Fibroblast of lung (primary cell): ENCODE data around the gene ERFL. TPM values are rescaled to one million over a fixed set of nuclear protein-coding genes. Genes with fewer than 3 reads are reported as not detected.

Experiments used
- DNase-seq, 2 donors: peaks; one replicate each; pipeline versions ENCODE4 v3.0.0 to v3.0.0-alpha.2; 2010; ENCODE audit warnings: low read depth in 2 of 2
- H2AFZ ChIP-seq: 2 replicates; pipeline ENCODE4 v1.5.1; 2012; ENCODE audit warnings: low read length, control low read depth, inconsistent platforms
- H3K27ac ChIP-seq: 2 replicates; pipeline ENCODE4 v1.5.1; 2011; ENCODE audit warnings: low read length, control low read depth; ENCODE audit not compliant: insufficient read depth
- H3K27me3 ChIP-seq: 2 replicates; pipeline ENCODE4 v1.5.1; 2011; ENCODE audit warnings: mild to moderate bottlenecking, low read length; ENCODE audit not compliant: control insufficient read depth, insufficient read depth
- H3K36me3 ChIP-seq: 2 replicates; pipeline ENCODE4 v1.5.1; 2011; ENCODE audit warnings: low read length; ENCODE audit not compliant: control insufficient read depth, insufficient read depth
- H3K4me1 ChIP-seq: 2 replicates; pipeline ENCODE4 v1.5.1; 2011; ENCODE audit warnings: low read length; ENCODE audit not compliant: control insufficient read depth, insufficient read depth; ENCODE audit errors: extremely low read depth
- H3K4me2 ChIP-seq: 2 replicates; pipeline ENCODE4 v1.5.1; 2011; ENCODE audit warnings: low read length, control low read depth; ENCODE audit not compliant: insufficient read depth; ENCODE audit errors: extremely low read depth
- H3K4me3 ChIP-seq, 4 experiments: fragments of 200-600 bp in 1 of 4; sonication (generic) in 1 of 4; replicated peaks in 1 of 4; 2 replicates each; pipeline ENCODE4 v1.5.1; 2011 to 2016; ENCODE audit warnings: low read length in 4 of 4, low read depth in 3 of 4, mild to moderate bottlenecking in 3 of 4, control low read depth in 2 of 4, inconsistent platforms in 1 of 4, mixed read lengths in 1 of 4; ENCODE audit not compliant: insufficient read depth in 1 of 4; ENCODE audit errors: control extremely low read depth in 1 of 4
- H3K79me2 ChIP-seq: 2 replicates; pipeline ENCODE4 v1.5.1; 2012; ENCODE audit warnings: mild to moderate bottlenecking, low read length, inconsistent platforms; ENCODE audit not compliant: control insufficient read depth, insufficient read depth
- H3K9ac ChIP-seq: 2 replicates; pipeline ENCODE4 v1.5.1; 2011; ENCODE audit warnings: mild to moderate bottlenecking, low read length, control low read depth; ENCODE audit not compliant: insufficient read depth
- H3K9me3 ChIP-seq: 2 replicates; pipeline ENCODE4 v1.5.1; 2012; ENCODE audit warnings: low read depth, low read length; ENCODE audit not compliant: control insufficient read depth, insufficient read depth
- H4K20me1 ChIP-seq: 2 replicates; pipeline ENCODE4 v1.5.1; 2011; ENCODE audit warnings: low read length; ENCODE audit not compliant: control insufficient read depth, insufficient read depth; ENCODE audit errors: extremely low read depth
- EZH2 ChIP-seq: IDR thresholded peaks from 2 replicates; pipeline ENCODE4 v1.5.1; 2012; ENCODE audit warnings: low read length, control low read depth, mild to moderate bottlenecking; ENCODE audit errors: missing control alignments
- polyA plus RNA-seq, 2 donors: library from polyadenylated mRNA; depleted of rRNA in 1 of 2; stranded (reverse) in 1 of 2; unstranded in 1 of 2; fragments of >200 nt; gene quantifications; 2 replicates each; pipeline ENCODE4 v1.2.1, GENCODE V29; 2011 to 2012; ENCODE audit warnings: missing spikeins in 1 of 2
- total RNA-seq: library from RNA; depleted of rRNA; stranded (reverse); fragments of >200 nt; gene quantifications from 2 replicates; pipeline ENCODE4 v1.2.1, GENCODE V29; 2014
- TF ChIP-seq, protein P1 (sequence below), 2 donors: IDR thresholded peaks in 1 of 2; conservative IDR thresholded peaks in 1 of 2; 1 replicate in 1 of 2; 2 replicates in 1 of 2; pipeline ENCODE4 v1.5.1; 2011 to 2012; ENCODE audit warnings: low read length in 2 of 2, control low read depth in 1 of 2, inconsistent platforms in 1 of 2, low read depth in 1 of 2, mild to moderate bottlenecking in 1 of 2

The ERFL gene
- total and polyA plus RNA-seq, 2 donors (not counting 1 experiment from before 2014, with no cell fraction given), result under 0.01 to 0.03 TPM

DNA sequence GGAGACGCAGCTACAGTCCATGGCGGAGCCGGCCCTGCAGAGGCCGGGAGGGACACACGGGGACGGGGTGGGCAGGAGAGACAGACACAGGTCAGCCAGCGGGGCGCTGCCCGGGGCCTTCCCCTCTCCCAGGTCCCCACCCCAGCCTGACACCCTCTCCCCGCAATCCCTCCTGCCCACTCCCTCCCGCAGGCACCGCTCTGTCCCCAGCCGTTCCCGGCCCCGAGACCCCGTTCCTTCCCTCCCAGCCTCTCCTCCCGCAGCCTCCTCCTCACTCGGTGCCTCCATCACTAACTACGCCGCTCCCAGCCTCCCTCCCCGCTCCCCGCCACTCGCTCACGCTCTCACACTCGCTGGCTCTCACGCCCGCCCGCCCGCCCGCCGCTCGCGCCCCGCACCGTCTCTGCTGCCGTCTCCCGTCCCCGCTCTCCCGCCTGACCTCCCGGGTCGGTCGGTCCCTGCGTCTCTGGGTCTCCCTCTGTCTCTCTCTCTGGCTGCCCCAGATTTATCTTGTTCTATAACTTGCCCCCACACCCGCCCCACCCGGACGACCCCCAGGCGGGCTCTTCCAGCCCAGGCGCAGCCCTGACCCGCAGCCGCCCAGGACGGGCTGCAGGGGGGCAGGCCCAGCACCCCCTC lies 15.2 kb downstream of the ERFL start:
- peaks cover 54% of the 10 kb centered on the region for H3K27me3 ChIP-seq

DNA sequence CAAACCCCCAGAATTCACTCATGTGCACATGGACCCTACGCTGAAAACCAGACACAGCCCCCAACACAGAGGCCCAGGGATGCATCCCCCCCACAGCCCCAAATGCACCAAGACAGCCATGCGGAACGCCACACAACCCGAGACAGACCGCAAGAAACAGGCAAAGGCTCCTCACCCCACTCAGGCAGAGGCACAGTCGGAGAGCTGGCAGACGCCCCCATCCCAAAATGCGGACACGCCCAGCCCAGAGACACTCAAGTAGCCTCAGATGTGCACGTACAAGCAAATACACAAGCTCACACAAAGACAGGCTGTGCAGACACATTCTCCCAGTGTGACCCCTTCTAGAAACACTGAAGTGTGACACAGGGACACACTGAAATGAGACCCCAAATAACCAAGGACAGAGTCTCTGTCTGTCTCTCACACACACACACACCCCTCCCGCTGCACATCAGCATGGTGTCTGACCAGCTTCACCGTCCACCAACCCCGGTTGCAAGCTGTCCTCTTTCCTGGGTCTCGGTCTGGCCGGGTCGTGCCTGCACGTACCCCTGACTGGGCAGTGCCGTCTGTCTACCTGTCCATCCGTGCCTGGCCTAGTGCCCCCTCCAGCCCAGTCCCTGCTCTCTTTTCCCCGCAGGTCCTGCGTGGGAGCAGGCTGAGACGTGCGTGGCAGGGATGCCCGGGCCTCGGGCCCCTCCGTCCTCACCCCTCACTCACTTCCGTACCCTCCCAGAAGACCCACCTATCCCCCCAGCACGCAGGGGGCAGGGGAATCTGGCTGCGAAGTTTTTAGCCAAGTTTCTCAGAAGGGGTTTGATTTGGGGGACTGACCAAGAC lies 16.1 kb downstream of the ERFL start:
- peaks cover 50% of the 10 kb centered on the region for H3K27me3 ChIP-seq
- H3K79me2 ChIP-seq, result no peaks in the 10 kb centered on the region
- no peak overlapping the region for H2AFZ ChIP-seq
- no peaks in the 10 kb centered on the region for H4K20me1 ChIP-seq
- H3K27ac ChIP-seq, result no peak overlapping the region
- H3K36me3 ChIP-seq, result no peaks in the 10 kb centered on the region
- no peak overlapping the region for H3K9ac ChIP-seq
- H3K9me3 ChIP-seq, result no peaks in the 10 kb centered on the region
- TF ChIP-seq, protein P1, sequence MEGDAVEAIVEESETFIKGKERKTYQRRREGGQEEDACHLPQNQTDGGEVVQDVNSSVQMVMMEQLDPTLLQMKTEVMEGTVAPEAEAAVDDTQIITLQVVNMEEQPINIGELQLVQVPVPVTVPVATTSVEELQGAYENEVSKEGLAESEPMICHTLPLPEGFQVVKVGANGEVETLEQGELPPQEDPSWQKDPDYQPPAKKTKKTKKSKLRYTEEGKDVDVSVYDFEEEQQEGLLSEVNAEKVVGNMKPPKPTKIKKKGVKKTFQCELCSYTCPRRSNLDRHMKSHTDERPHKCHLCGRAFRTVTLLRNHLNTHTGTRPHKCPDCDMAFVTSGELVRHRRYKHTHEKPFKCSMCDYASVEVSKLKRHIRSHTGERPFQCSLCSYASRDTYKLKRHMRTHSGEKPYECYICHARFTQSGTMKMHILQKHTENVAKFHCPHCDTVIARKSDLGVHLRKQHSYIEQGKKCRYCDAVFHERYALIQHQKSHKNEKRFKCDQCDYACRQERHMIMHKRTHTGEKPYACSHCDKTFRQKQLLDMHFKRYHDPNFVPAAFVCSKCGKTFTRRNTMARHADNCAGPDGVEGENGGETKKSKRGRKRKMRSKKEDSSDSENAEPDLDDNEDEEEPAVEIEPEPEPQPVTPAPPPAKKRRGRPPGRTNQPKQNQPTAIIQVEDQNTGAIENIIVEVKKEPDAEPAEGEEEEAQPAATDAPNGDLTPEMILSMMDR (conservative IDR thresholded peaks at IDR 0.05 in 1 of 2, IDR thresholded peaks at IDR 0.05 in 1 of 2; ENCODE audit: low read depth in 1 of 2, low read length in 2 of 2), result no peak
- peak; percentile 100 for TF ChIP-seq EZH2
- no peak for DNase-seq
- no peaks in the 10 kb centered on the region for H3K4me1 ChIP-seq
- no peak overlapping the region for H3K4me2 ChIP-seq
- no peak overlapping the region for H3K4me3 ChIP-seq

More for the DNA sequence above, 15.2 kb downstream of the ERFL start:
- Histone ChIP-seq H3K4me3 (no peak overlapping the region), H3K9ac (no peak overlapping the region), H3K79me2 (no peaks in the 10 kb centered on the region), H3K4me2 (no peak overlapping the region), H2AFZ (no peak overlapping the region), H3K27ac (no peak overlapping the region), H3K9me3 (no peaks in the 10 kb centered on the region), H3K36me3 (no peaks in the 10 kb centered on the region), H4K20me1 (no peaks in the 10 kb centered on the region), H3K4me1 (no peaks in the 10 kb centered on the region)
- TF ChIP-seq, protein P1 (conservative IDR thresholded peaks at IDR 0.05 in 1 of 2, IDR thresholded peaks at IDR 0.05 in 1 of 2; ENCODE audit: low read depth in 1 of 2, low read length in 2 of 2), result no peak
- TF ChIP-seq EZH2, result no peak
- DNase-seq, result no peak
